SK-N-MC (cell line): ENCODE data around the gene HBG2.
"Not testable (repeated sequence)": the region's sequence is repeated elsewhere in the genome, so short reads cannot be mapped to it uniquely, and the experiment has no call there.

ENCODE experiments used
- DNase-seq: peaks from one replicate; pipeline ENCODE4 v3.0.0-alpha.2; 2011; ENCODE audit warnings: low read depth, low spot score
- H3K27ac ChIP-seq: fragments of 200-600 bp; sonication (generic); 2 replicates; pipeline ENCODE4 v1.5.1; 2016; ENCODE audit warnings: mixed run types
- H3K36me3 ChIP-seq: fragments of 200-600 bp; sonication (generic); 2 replicates; pipeline ENCODE4 v1.6.1; 2017; ENCODE audit warnings: antibody characterized with exemption, low read length, mixed read lengths; ENCODE audit not compliant: insufficient read depth
- H3K4me3 ChIP-seq: fragments of 200-600 bp; sonication (generic); 2 replicates; pipeline ENCODE4 v1.5.1; 2016
- H3K9ac ChIP-seq: fragments of 200-600 bp; sonication (generic); 2 replicates; pipeline ENCODE4 v1.8.0; 2017; ENCODE audit warnings: mixed run types, mixed read lengths; ENCODE audit not compliant: insufficient read length
- H3K9me3 ChIP-seq: fragments of 200-600 bp; sonication (generic); 2 replicates; pipeline ENCODE4 v1.6.1; 2017; ENCODE audit warnings: low read depth, mild to moderate bottlenecking, antibody characterized with exemption, low read length, moderate library complexity, mixed read lengths
- EZH2 ChIP-seq: fragments of 200-600 bp; sonication (generic); IDR thresholded peaks from one replicate; pipeline ENCODE4 v1.6.1; 2017; ENCODE audit warnings: antibody characterized with exemption
- FOXP2 ChIP-seq: optimal IDR thresholded peaks from 2 replicates; pipeline ENCODE3; 2011; ENCODE audit warnings: mild to moderate bottlenecking, moderate library complexity; ENCODE audit not compliant: insufficient read depth; ENCODE audit errors: extremely low read length, control extremely low read depth
- POLR2AphosphoS5 ChIP-seq: IDR thresholded peaks from 2 replicates; pipeline ENCODE4 v1.6.1; 2012; ENCODE audit warnings: mild to moderate bottlenecking, low read depth, low read length, borderline replicate concordance

The HBG2 gene

DNA sequence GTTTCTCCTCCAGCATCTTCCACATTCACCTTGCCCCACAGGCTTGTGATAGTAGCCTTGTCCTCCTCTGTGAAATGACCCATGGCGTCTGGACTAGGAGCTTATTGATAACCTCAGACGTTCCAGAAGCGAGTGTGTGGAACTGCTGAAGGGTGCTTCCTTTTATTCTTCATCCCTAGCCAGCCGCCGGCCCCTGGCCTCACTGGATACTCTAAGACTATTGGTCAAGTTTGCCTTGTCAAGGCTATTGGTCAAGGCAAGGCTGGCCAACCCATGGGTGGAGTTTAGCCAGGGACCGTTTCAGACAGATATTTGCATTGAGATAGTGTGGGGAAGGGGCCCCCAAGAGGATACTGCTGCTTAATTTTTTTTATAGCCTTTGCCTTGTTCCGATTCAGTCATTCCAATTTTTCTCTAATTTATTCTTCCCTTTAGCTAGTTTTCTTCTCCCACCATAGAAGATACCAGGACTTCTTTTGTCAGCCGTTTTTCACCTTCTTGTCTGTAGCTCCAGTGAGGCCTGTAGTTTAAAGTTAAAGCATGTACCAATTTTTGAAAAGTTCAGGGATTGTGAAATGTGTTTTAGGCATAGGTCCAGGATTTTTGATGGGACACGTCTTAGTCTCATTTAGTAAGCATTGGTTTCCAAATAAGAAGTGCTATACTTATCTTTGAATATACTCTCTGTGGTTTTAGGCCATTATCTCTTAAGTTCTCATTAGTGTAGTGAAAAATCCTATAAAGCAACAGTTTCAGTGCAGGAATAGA, at the start of gene HBG2:
Gene HBG2, minus strand, starts transcription at position 136 of the 768 bp plus-strand sequence. Its CDS starts 53 bp downstream, at position 83.
- H3K4me3 ChIP-seq, H3K36me3 ChIP-seq, H3K9ac ChIP-seq, H3K9me3 ChIP-seq, H3K27ac ChIP-seq, DNase-seq: not testable (repeated sequence)

DNA sequence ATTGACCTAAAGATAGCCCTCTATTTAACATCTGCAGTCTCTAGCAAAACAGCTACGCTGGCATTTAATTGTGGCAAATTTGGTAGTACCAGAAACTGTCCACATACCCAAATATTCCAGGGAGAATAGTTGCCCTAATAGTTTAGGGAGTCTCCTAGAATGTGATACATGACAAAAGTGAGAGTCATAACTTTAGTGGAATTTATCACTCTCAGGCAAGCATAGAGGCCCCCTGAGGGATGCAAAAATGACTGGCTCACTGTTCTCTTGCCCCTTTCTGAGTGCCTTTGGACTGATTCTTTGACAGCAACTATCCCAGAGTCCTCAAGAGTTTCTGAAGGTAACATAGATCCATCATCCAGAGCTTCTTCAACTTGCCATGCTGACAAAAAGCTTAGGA, 49.5 kb upstream of the HBG2 start:
- Histone ChIP-seq H3K9ac (no peak overlapping the region), H3K36me3 (no peaks in the 10 kb centered on the region), H3K4me3 (no peak overlapping the region), H3K9me3 (no peaks in the 10 kb centered on the region), H3K27ac (no peak overlapping the region)
- TF ChIP-seq EZH2 (no peak), FOXP2 (no peak)
- no peak for DNase-seq

DNA sequence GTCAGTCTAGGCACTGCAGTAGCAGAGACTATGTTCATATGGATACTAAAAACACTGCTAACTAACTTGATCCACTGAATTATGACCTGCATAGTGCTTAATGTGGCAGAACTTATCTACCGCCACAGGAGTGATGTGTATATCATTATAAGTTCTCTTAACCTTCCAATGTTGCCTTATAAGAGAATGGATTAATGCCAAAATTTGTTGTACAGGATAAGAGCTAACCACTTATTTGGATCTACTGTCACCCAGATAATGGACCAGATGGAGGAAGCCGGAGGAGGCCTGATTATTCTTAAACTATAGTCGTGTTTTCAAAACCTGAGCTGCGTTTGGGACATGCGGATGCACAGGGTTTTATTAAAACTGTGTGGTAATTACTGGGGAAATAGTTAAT, 49.0 kb upstream of the HBG2 start:
- Histone ChIP-seq H3K9me3 (no peaks in the 10 kb centered on the region), H3K9ac (no peak overlapping the region), H3K36me3 (no peaks in the 10 kb centered on the region), H3K4me3 (no peak overlapping the region), H3K27ac (no peak overlapping the region)
- no peak for DNase-seq
- no peak for TF ChIP-seq FOXP2
- TF ChIP-seq EZH2: no peak
- TF ChIP-seq POLR2AphosphoS5: no peak

DNA sequence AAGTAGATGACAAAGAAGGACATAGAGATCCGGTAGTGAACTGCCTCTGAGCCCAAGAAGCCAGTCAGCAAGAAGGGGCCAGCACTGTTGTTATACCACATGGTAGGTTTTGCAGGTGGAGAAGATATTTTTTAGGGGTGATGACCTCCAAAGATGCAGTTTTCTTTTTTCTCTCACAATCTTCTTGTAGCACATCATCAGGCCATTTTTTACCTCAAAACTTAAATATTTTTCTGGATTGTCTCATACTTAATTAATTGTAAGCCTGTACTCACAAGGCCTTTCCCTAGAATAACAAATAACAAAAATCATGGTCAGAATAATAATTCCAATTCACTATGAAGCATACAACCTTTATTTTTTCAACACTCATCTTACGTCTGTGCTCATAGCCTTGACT, 47.3 kb upstream of the HBG2 start, which contains the start of gene OR51B4:
Gene OR51B4, minus strand, starts transcription at position 101 of the 400 bp plus-strand sequence. Its CDS starts 0 bp downstream, at position 101.
- DNase-seq: no peak
- Histone ChIP-seq H3K9ac (no peak within 1 kb of the TSS), H3K27ac (no peak within 1 kb of the TSS), H3K4me3 (no peak within 1 kb of the TSS), H3K36me3 (no peaks in the 10 kb centered on the region), H3K9me3 (no peaks in the 10 kb centered on the region)
- TF ChIP-seq POLR2AphosphoS5 (no peak), FOXP2 (no peak), EZH2 (no peak)

DNA sequence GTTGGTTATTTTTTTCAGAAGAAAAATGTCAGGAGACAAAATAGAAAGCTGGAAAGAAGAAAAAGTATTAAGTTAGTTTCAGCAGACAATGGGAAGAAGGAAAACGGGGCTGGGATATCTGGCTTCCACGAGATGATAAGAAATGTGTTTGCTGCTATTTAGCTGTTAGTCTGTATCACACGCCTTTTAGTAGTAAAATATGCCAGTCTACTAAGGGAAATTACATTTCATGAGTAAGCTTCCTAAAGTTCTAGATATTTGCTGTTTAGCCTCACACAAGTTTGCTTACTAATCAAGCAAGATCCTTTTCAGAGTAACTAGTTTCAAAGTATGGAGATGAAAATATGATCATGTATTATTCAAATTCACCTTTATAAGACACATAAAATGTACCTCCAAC, 45.7 kb upstream of the HBG2 start:
- DNase-seq: no peak
- TF ChIP-seq FOXP2: no peak
- TF ChIP-seq EZH2: no peak
- no peak for TF ChIP-seq POLR2AphosphoS5
- H3K9ac ChIP-seq: no peak overlapping the region
- H3K9me3 ChIP-seq: no peaks in the 10 kb centered on the region
- no peaks in the 10 kb centered on the region for H3K36me3 ChIP-seq
- H3K27ac ChIP-seq: no peak overlapping the region
- H3K4me3 ChIP-seq: no peak overlapping the region

DNA sequence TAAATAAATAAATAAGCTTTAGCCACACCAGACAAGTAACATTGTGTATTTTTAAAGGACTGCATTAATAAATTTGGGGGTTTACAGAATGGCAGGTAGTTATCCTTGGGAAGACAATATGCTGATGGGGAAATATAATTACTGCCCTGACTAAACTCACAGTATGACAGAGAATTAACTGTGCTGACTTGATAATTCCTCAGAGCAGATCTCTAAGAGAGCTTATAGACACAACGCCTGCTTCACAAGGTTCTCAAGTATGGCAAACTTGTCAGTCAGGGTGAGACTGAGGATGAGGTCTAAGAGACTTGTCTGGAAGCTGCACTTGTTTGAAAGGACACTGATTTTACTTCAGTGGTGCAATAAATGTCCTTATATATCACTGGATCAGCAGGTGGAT, 43.9 kb upstream of the HBG2 start:
- H3K36me3 ChIP-seq: no peaks in the 10 kb centered on the region
- no peak overlapping the region for H3K27ac ChIP-seq
- H3K9ac ChIP-seq: no peak overlapping the region
- no peak overlapping the region for H3K4me3 ChIP-seq
- no peak for TF ChIP-seq EZH2
- TF ChIP-seq FOXP2: no peak
- no peak for TF ChIP-seq POLR2AphosphoS5
- DNase-seq: no peak
- H3K9me3 ChIP-seq: no peaks in the 10 kb centered on the region

DNA sequence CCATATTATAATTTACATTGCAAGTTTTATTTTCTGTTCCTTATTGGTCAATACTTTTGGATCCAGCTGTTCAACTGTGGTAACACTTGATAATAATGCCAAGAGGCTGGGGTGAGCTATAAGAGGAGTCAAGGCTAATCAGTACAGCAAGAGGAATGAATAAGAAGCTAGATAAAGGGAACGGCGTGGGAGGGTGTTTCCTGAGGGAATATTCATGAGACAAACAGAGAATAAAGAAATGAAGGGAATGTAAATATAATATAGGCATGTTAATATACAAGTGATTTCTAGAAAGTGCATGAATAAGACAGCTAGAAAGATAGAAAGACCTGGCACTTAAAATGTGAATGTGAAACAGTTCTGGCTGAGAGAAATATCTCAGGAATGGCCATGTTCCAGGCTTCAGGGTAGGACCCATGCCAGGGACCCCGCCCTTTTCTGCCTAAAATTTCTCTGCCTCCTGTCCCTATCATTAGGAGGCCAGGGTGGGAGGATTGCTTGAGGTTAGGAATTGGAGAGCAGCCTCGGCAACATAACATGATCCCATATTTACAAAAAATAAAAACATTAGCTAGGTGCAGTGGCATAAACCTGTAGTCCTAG, 43.2 kb upstream of the HBG2 start:
- Histone ChIP-seq H3K4me3 (no peak overlapping the region), H3K9ac (no peak overlapping the region), H3K27ac (no peak overlapping the region), H3K36me3 (no peaks in the 10 kb centered on the region), H3K9me3 (no peaks in the 10 kb centered on the region)
- TF ChIP-seq FOXP2: no peak
- no peak for TF ChIP-seq EZH2
- TF ChIP-seq POLR2AphosphoS5: no peak
- DNase-seq: no peak

DNA sequence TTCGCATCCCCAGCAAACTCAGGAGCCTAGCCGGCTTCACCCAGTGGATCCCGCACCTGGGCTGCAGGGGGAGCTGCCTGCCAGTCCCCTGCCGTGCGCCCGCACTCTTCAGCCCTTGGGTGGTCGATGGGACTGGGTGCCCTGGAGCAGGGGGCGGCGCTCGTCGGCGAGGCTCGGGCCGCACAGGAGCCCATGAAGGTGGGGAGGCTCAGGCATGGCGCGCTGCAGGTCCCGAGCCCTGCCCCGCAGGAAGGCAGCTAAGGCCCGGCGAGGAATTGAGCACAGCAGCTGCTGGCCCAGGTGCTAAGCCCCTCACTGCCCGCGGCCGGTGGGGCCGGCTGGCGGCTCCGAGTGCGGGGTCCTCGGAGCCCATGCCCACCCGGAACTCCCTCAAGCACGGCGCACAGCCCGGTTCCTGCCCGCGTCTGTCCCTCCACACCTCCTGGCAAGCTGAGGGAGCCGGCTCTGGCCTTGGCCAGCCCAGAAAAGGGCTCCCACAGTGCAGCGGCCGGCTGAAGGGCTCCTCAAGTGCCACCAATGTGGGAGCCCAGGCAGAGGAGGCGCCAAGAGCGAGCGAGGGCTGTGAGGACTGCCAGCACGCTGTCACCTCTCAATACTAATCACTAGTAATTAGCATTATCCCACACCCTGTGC, 39.9 kb upstream of the HBG2 start:
- not testable (repeated sequence) for H3K36me3 ChIP-seq, DNase-seq, H3K9ac ChIP-seq, H3K27ac ChIP-seq, H3K4me3 ChIP-seq, H3K9me3 ChIP-seq

DNA sequence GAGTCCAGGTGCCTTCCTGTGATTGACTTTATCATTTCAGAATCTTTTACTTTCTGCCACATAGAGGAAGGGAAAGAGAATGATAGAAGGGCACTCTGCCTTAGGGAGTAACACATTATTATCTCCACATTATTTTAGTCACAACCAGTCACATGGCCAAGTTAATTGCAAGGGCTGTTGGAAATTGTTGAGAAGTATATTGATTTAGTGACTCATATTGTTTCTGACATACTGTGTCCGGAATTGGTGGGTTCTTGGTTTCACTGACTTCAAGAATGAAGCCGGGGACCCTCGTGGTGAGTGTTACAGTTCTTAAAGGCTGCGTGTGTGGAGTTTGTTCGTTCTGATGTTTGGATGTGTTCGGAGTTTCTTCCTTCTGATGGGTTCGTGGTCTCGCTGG, 38.4 kb upstream of the HBG2 start:
- H3K9me3 ChIP-seq: no peaks in the 10 kb centered on the region
- TF ChIP-seq FOXP2: no peak
- TF ChIP-seq EZH2: no peak
- no peak for TF ChIP-seq POLR2AphosphoS5
- H3K36me3 ChIP-seq: no peaks in the 10 kb centered on the region
- DNase-seq: no peak
- no peak overlapping the region for H3K4me3 ChIP-seq
- H3K9ac ChIP-seq: no peak overlapping the region
- H3K27ac ChIP-seq: no peak overlapping the region
